ENCODE measurements around the gene GALNTL6.

Gene GALNTL6

DNA sequence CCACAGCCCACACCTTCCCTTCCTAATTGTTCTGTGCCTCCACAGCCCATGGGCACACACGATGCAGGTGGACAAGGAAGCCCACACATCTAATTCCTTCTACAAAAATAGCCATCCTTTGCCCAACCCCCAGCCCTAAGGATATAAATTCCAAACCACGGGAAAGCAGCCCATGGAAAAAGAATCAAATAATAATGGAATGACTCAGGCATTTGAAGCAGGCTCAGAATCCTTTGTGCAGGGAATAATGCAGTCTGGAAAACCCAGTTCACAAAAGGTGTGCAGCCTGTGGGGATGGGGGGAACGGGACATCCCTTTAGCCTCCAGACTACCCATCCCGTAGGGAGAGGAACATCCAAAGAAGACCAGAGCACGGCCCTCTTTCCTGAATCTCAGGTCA is 1013.1 kb downstream of the GALNTL6 start:
- Histone ChIP-seq H3K4me1 (ENCODE audit: control insufficient read depth, insufficient read depth, low read length) (no peaks in the 10 kb centered on the region), H3K4me3 (ENCODE audit: low read depth, low read length) (no peak overlapping the region), H3K27me3 (ENCODE audit: control insufficient read depth, insufficient read depth, low read length) (no peaks in the 10 kb centered on the region), H3K9me3 (ENCODE audit: control insufficient read depth, insufficient read depth, low read length) (no peaks in the 10 kb centered on the region), H3K9ac (ENCODE audit: low read depth, low read length) (no peak overlapping the region), H3K36me3 (ENCODE audit: control insufficient read depth, insufficient read depth, low read length) (no peaks in the 10 kb centered on the region)

GRCh38 chr4:172826861-172827260 is 1013.7 kb downstream of the GALNTL6 start:
- Histone ChIP-seq H3K4me1 (ENCODE audit: control insufficient read depth, insufficient read depth, low read length) (no peaks in the 10 kb centered on the region), H3K27me3 (ENCODE audit: control insufficient read depth, insufficient read depth, low read length) (no peaks in the 10 kb centered on the region), H3K9me3 (ENCODE audit: control insufficient read depth, insufficient read depth, low read length) (no peaks in the 10 kb centered on the region), H3K9ac (ENCODE audit: low read depth, low read length) (no peak overlapping the region), H3K36me3 (ENCODE audit: control insufficient read depth, insufficient read depth, low read length) (no peaks in the 10 kb centered on the region), H3K4me3 (ENCODE audit: low read depth, low read length) (no peak overlapping the region)

DNA sequence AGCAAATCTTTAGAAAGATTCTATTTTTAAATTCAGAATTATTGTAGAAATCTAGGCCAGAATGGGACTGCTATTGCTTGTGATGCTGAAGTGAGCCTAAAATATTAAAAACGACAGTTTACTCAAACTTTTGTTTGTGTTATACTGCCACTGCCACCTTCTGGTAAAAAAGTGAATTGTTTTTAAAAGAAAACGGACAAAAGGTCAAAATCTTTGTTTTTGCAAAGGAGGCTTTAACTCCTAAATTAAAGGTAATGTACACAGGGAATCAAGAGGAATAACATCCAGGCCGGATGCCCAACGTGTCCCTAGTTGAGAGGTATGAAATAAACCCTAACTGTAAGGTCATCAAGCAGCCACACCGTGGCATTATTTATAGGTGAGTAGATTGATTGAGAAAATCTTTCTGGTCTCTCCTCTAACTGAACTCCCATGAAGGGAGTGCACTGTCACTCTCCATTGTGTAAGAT is 1017.1 kb downstream of the GALNTL6 start:
- no peaks in the 10 kb centered on the region for H3K36me3 ChIP-seq (ENCODE audit: control insufficient read depth, insufficient read depth, low read length)
- H3K9ac ChIP-seq (ENCODE audit: low read depth, low read length), result no peak overlapping the region
- no peaks in the 10 kb centered on the region for H3K27me3 ChIP-seq (ENCODE audit: control insufficient read depth, insufficient read depth, low read length)
- no peak overlapping the region for H3K4me3 ChIP-seq (ENCODE audit: low read depth, low read length)
- H3K4me1 ChIP-seq (ENCODE audit: control insufficient read depth, insufficient read depth, low read length), result no peaks in the 10 kb centered on the region
- no peaks in the 10 kb centered on the region for H3K9me3 ChIP-seq (ENCODE audit: control insufficient read depth, insufficient read depth, low read length)

- Histone ChIP-seq H3K9me3 (ENCODE audit: control insufficient read depth, insufficient read depth, low read length) (no peaks in the 10 kb centered on the region), H3K27me3 (ENCODE audit: control insufficient read depth, insufficient read depth, low read length) (no peaks in the 10 kb centered on the region), H3K9ac (ENCODE audit: low read depth, low read length) (no peak overlapping the region), H3K36me3 (ENCODE audit: control insufficient read depth, insufficient read depth, low read length) (no peaks in the 10 kb centered on the region), H3K4me1 (ENCODE audit: control insufficient read depth, insufficient read depth, low read length) (peaks cover 2% of the 10 kb centered on the region), H3K4me3 (ENCODE audit: low read depth, low read length) (no peak overlapping the region)
Observed at GRCh38 chr4:172836661-172837060, 1023.5 kb downstream of the GALNTL6 start.

DNA sequence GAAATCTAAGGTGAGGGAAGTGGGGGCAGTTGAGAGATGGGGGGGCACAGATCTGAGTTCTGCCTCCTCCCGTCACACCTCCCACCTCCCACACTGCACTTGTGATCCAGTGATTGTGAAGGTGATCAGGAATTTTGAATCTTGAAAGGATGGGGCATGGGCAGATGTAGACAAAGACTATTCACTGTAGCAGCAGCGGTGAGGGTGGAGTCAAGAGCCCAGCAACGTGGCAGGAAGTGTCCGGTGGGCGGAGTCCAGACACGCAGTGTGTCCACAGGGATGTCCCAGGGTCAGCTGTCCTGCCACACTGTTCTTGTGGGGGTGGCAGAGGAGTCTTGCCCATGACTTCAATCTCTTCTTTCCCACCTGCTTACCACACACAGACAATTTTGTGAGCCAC is 1024.9 kb downstream of the GALNTL6 start:
- H3K4me3 ChIP-seq (ENCODE audit: low read depth, low read length), result no peak overlapping the region

DNA sequence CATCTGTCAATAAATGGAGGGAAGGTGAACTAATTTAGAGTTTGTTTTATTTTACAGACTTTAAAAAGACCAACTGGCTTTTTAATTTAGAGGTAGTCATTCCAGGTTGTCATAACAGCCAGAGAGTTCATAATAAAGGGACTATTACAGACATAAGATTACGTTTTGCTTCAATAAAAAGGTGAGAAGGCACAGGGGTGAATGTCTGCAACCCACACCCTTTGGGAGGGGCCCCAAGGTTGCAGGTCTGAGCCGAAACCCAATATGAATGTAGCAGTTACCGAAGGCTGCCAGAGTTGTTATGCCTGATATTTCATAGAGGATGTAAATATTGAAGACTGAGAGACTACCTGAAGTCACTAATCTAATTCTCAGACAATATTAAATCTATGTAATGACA is 1025.7 kb downstream of the GALNTL6 start:
- H3K9me3 ChIP-seq (ENCODE audit: control insufficient read depth, insufficient read depth, low read length), result no peaks in the 10 kb centered on the region
- peaks cover 2% of the 10 kb centered on the region for H3K4me1 ChIP-seq (ENCODE audit: control insufficient read depth, insufficient read depth, low read length)
- no peak overlapping the region for H3K9ac ChIP-seq (ENCODE audit: low read depth, low read length)
- H3K36me3 ChIP-seq (ENCODE audit: control insufficient read depth, insufficient read depth, low read length), result no peaks in the 10 kb centered on the region
- H3K27me3 ChIP-seq (ENCODE audit: control insufficient read depth, insufficient read depth, low read length), result no peaks in the 10 kb centered on the region
- H3K4me3 ChIP-seq (ENCODE audit: low read depth, low read length), result no peak overlapping the region

More for the DNA sequence above, 1024.9 kb downstream of the GALNTL6 start:
- H3K27me3 ChIP-seq (ENCODE audit: control insufficient read depth, insufficient read depth, low read length), result no peaks in the 10 kb centered on the region
- no peaks in the 10 kb centered on the region for H3K9me3 ChIP-seq (ENCODE audit: control insufficient read depth, insufficient read depth, low read length)
- peaks cover 2% of the 10 kb centered on the region for H3K4me1 ChIP-seq (ENCODE audit: control insufficient read depth, insufficient read depth, low read length)
- no peaks in the 10 kb centered on the region for H3K36me3 ChIP-seq (ENCODE audit: control insufficient read depth, insufficient read depth, low read length)
- H3K9ac ChIP-seq (ENCODE audit: low read depth, low read length), result no peak overlapping the region

DNA sequence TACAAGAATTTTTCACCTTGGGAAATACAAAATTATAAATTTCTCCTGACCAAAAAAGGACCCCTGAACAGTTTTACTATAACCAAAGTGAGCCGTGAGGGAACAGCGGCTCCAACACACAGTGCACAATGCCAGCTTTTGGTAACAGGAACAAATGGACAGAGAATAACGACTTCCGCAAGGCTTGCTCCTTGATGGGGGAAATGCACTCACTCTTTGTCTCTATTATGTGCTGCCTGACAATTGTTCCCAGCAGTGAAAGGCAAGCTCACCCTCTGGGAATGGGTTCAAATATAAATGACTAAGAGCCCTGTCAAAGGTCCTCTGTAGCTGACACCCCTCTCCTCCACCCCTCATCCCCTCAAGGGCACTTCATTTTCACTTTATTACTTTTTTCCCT is 1029.6 kb downstream of the GALNTL6 start:
- H3K9ac ChIP-seq (ENCODE audit: low read depth, low read length), result no peak overlapping the region
- H3K4me3 ChIP-seq (ENCODE audit: low read depth, low read length), result no peak overlapping the region
- H3K4me1 ChIP-seq (ENCODE audit: control insufficient read depth, insufficient read depth, low read length), result peaks cover 2% of the 10 kb centered on the region
- no peaks in the 10 kb centered on the region for H3K27me3 ChIP-seq (ENCODE audit: control insufficient read depth, insufficient read depth, low read length)
- no peaks in the 10 kb centered on the region for H3K36me3 ChIP-seq (ENCODE audit: control insufficient read depth, insufficient read depth, low read length)
- H3K9me3 ChIP-seq (ENCODE audit: control insufficient read depth, insufficient read depth, low read length), result no peaks in the 10 kb centered on the region

DNA sequence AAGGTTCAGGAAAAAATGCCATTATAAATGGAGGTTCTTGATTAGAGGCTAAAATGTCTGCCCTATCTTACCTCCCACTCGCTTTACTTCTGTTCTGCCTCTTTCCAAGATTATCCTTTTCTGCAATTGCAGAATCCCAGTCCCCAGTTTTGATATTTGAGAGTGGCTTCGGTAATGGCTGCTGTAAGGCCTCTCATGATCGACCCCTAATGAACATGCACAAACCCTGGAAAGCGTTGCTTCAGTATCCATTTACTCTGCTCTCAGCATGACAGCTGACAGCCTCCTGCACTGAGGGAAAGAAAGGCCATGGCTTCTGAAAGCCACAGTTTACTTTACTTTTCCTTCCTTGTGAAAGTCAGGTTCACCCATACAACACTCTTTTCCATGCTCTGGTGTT is 1030.0 kb downstream of the GALNTL6 start:
- no peaks in the 10 kb centered on the region for H3K36me3 ChIP-seq (ENCODE audit: control insufficient read depth, insufficient read depth, low read length)
- no peaks in the 10 kb centered on the region for H3K9me3 ChIP-seq (ENCODE audit: control insufficient read depth, insufficient read depth, low read length)
- H3K27me3 ChIP-seq (ENCODE audit: control insufficient read depth, insufficient read depth, low read length), result no peaks in the 10 kb centered on the region
- H3K4me3 ChIP-seq (ENCODE audit: low read depth, low read length), result no peak overlapping the region
- H3K4me1 ChIP-seq (ENCODE audit: control insufficient read depth, insufficient read depth, low read length), result peaks cover 2% of the 10 kb centered on the region
- H3K9ac ChIP-seq (ENCODE audit: low read depth, low read length), result no peak overlapping the region

DNA sequence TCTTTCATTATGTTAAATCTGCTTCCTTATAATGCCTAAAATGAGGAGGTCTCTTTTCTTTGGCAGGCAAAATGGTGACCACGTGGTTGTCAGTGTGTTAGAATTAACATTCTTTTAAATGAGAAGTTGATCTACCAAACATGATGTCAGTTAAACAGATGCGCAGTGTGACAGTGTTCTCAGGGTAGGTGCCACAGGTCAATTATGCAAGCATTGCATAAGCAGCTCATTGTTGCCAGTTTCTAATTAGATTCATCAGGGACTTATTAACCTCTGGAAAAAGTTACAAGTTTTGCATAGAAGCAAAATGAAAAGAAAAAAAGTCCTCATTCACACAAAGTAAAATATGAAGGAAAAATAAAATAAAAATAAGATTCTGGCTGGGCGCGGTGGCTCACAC is 1031.4 kb downstream of the GALNTL6 start:
- Histone ChIP-seq H3K4me3 (ENCODE audit: low read depth, low read length) (no peak overlapping the region), H3K9ac (ENCODE audit: low read depth, low read length) (no peak overlapping the region), H3K36me3 (ENCODE audit: control insufficient read depth, insufficient read depth, low read length) (no peaks in the 10 kb centered on the region), H3K4me1 (ENCODE audit: control insufficient read depth, insufficient read depth, low read length) (no peaks in the 10 kb centered on the region), H3K27me3 (ENCODE audit: control insufficient read depth, insufficient read depth, low read length) (no peaks in the 10 kb centered on the region), H3K9me3 (ENCODE audit: control insufficient read depth, insufficient read depth, low read length) (no peaks in the 10 kb centered on the region)

- Histone ChIP-seq H3K4me3 (ENCODE audit: low read depth, low read length) (no peak overlapping the region), H3K27me3 (ENCODE audit: control insufficient read depth, insufficient read depth, low read length) (no peaks in the 10 kb centered on the region)
Observed at GRCh38 chr4:172845281-172845680, 1032.1 kb downstream of the GALNTL6 start.

DNA sequence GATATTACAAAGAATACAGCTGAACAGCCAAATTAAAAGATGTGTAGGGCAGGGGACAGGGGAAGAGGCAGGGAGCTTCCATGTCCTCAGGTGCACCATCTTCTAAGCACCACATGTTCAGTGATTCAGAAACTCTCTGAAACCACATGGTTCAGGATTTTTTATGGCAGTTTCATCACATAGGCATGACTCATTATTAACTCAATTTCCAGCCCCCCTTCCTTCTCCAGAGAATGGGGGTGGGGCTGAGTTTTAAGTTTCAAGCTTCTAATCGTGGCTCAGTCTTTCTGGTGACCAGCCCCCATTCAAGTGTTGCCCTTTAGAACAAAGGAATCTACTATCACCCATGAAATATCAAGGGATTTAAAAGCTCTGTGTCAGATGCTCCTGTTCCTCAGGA is 1037.6 kb downstream of the GALNTL6 start:
- H3K9ac ChIP-seq (ENCODE audit: low read depth, low read length), result no peak overlapping the region
- H3K4me3 ChIP-seq (ENCODE audit: low read depth, low read length), result no peak overlapping the region
- H3K4me1 ChIP-seq (ENCODE audit: control insufficient read depth, insufficient read depth, low read length), result no peaks in the 10 kb centered on the region
- no peaks in the 10 kb centered on the region for H3K9me3 ChIP-seq (ENCODE audit: control insufficient read depth, insufficient read depth, low read length)
- no peaks in the 10 kb centered on the region for H3K36me3 ChIP-seq (ENCODE audit: control insufficient read depth, insufficient read depth, low read length)
- no peaks in the 10 kb centered on the region for H3K27me3 ChIP-seq (ENCODE audit: control insufficient read depth, insufficient read depth, low read length)

More at GRCh38 chr4:172845281-172845680, 1032.1 kb downstream of the GALNTL6 start:
- Histone ChIP-seq H3K36me3 (ENCODE audit: control insufficient read depth, insufficient read depth, low read length) (no peaks in the 10 kb centered on the region), H3K4me1 (ENCODE audit: control insufficient read depth, insufficient read depth, low read length) (no peaks in the 10 kb centered on the region), H3K9me3 (ENCODE audit: control insufficient read depth, insufficient read depth, low read length) (no peaks in the 10 kb centered on the region), H3K9ac (ENCODE audit: low read depth, low read length) (no peak overlapping the region)

DNA sequence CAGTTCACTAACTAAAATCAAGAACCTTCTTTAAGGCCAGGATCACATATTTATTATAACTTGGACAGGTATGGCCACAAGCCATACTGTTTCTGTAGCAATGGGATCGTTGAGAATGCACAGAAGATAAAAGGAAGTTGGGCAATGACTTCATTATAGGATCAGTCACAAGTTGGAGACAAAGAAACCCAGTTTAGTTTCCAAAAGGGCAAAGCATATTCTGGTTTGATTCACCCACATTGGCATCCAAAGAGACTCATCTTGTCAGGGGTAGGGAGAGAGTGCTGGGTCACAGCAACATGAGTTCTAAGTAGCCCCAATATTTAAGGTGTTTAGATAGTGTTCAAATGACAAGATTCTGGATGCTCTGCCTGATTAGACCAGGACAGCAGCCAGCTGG is 1038.3 kb downstream of the GALNTL6 start:
- no peak overlapping the region for H3K4me3 ChIP-seq (ENCODE audit: low read depth, low read length)
- H3K9me3 ChIP-seq (ENCODE audit: control insufficient read depth, insufficient read depth, low read length), result no peaks in the 10 kb centered on the region
- H3K27me3 ChIP-seq (ENCODE audit: control insufficient read depth, insufficient read depth, low read length), result no peaks in the 10 kb centered on the region
- no peak overlapping the region for H3K9ac ChIP-seq (ENCODE audit: low read depth, low read length)
- H3K36me3 ChIP-seq (ENCODE audit: control insufficient read depth, insufficient read depth, low read length), result no peaks in the 10 kb centered on the region
- H3K4me1 ChIP-seq (ENCODE audit: control insufficient read depth, insufficient read depth, low read length), result no peaks in the 10 kb centered on the region

DNA sequence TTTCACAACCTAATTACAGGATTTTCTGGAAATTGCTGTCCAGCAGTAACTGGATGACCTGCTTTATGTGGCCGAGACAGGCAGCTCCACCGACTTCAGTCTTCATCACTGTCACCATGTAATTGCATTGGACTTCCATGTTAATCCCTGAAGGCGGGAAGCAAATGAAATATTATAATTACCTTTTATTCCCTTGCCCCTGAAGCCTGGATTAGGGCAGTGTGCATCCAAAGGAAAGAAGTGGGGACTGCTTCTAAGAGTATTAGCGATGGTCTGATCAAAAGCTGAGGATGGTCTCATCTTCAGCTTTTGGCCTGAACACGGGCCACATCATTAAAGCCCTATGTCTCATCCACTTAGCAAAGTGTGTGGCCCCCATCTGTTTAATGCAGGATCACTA is 1043.8 kb downstream of the GALNTL6 start:
- no peaks in the 10 kb centered on the region for H3K4me1 ChIP-seq (ENCODE audit: control insufficient read depth, insufficient read depth, low read length)
- H3K4me3 ChIP-seq (ENCODE audit: low read depth, low read length), result no peak overlapping the region
- H3K9ac ChIP-seq (ENCODE audit: low read depth, low read length), result no peak overlapping the region
- H3K9me3 ChIP-seq (ENCODE audit: control insufficient read depth, insufficient read depth, low read length), result no peaks in the 10 kb centered on the region
- no peaks in the 10 kb centered on the region for H3K36me3 ChIP-seq (ENCODE audit: control insufficient read depth, insufficient read depth, low read length)
- H3K27me3 ChIP-seq (ENCODE audit: control insufficient read depth, insufficient read depth, low read length), result no peaks in the 10 kb centered on the region

All from iPS-15b (cell line).